DND-41 (cell line): ENCODE measurements around the gene RPL41.

Experiments used
- ATAC-seq: fragments of 200-7000 bp; cut with Tn5 transposase; 3 replicates; pipeline ENCODE4 v1.9.1; 2021; ENCODE audit warnings: low read depth; ENCODE audit not compliant: insufficient read depth
- DNase-seq: peaks from one replicate; pipeline ENCODE4 v3.0.0-alpha.2; 2020
- H2AFZ ChIP-seq: 2 replicates; pipeline ENCODE4 v1.6.0; 2012; ENCODE audit warnings: low read depth, low read length
- H3K27ac ChIP-seq: 2 replicates; pipeline ENCODE4 v1.5.1; 2012; ENCODE audit warnings: low read length, inconsistent platforms
- H3K27me3 ChIP-seq: fragments of 200-600 bp; sonication (generic); 2 replicates; pipeline ENCODE4 v1.6.0; 2012; ENCODE audit warnings: low read length, mild to moderate bottlenecking, inconsistent platforms; ENCODE audit not compliant: insufficient read depth, poor library complexity
- H3K36me3 ChIP-seq: 2 replicates; pipeline ENCODE4 v1.5.1; 2012; ENCODE audit warnings: low read length, inconsistent platforms; ENCODE audit not compliant: insufficient read depth
- H3K4me1 ChIP-seq: 2 replicates; pipeline ENCODE4 v1.5.1; 2012; ENCODE audit warnings: mild to moderate bottlenecking, low read length; ENCODE audit not compliant: insufficient read depth
- H3K4me2 ChIP-seq: 2 replicates; pipeline ENCODE4 v1.6.0; 2012; ENCODE audit warnings: mild to moderate bottlenecking, moderate library complexity, low read length, inconsistent platforms; ENCODE audit not compliant: insufficient read depth
- H3K4me3 ChIP-seq, 2 experiments: fragments of 200-600 bp in 1 of 2; shearing (Covaris generic) in 1 of 2; 2 replicates each; pipeline ENCODE4 v1.5.1; 2012 to 2016; ENCODE audit warnings: inconsistent platforms in 2 of 2, low read length in 2 of 2, mild to moderate bottlenecking in 2 of 2, low read depth in 1 of 2, moderate library complexity in 1 of 2
- H3K79me2 ChIP-seq: 2 replicates; pipeline ENCODE4 v1.6.0; 2012; ENCODE audit warnings: low read length, inconsistent platforms; ENCODE audit not compliant: insufficient read depth
- H3K9ac ChIP-seq: 2 replicates; pipeline ENCODE4 v1.6.0; 2012; ENCODE audit warnings: low read depth, mild to moderate bottlenecking, inconsistent platforms, low read length, moderate library complexity
- H3K9me3 ChIP-seq: 2 replicates; pipeline ENCODE4 v1.5.1; 2012; ENCODE audit warnings: low read length, moderate library complexity, mild to moderate bottlenecking, inconsistent platforms; ENCODE audit not compliant: insufficient read depth, severe bottlenecking
- H4K20me1 ChIP-seq: 2 replicates; pipeline ENCODE4 v1.6.0; 2012; ENCODE audit warnings: low read length; ENCODE audit not compliant: insufficient read depth
- CTCF ChIP-seq: IDR thresholded peaks from 2 replicates; pipeline ENCODE4 v1.5.1; 2012; ENCODE audit warnings: borderline replicate concordance, low read length, moderate library complexity, mild to moderate bottlenecking; ENCODE audit not compliant: poor library complexity, severe bottlenecking; ENCODE audit errors: extremely low read depth
- EZH2 ChIP-seq: IDR thresholded peaks from 3 replicates; pipeline ENCODE4 v1.6.1; 2012; ENCODE audit warnings: borderline replicate concordance, low read depth, mild to moderate bottlenecking, moderate library complexity, low read length, inconsistent platforms; ENCODE audit not compliant: severe bottlenecking

RPL41 gene

GRCh38 chr12:56129942-56130495, 13.6 kb downstream of the RPL41 start:
- ATAC-seq, result no peak
- peak overlapping the region; percentile 90 for H3K4me2 ChIP-seq
- H3K9me3 ChIP-seq, result peaks cover 6% of the 10 kb centered on the region
- no peaks in the 10 kb centered on the region for H3K27me3 ChIP-seq
- H3K4me1 ChIP-seq, result peaks cover 51% of the 10 kb centered on the region
- H3K4me3 ChIP-seq, result peak overlapping the region in 1 of 2 experiments; percentile 74; a peak in 3 of 4 replicates
- DNase-seq, result no peak
- H3K36me3 ChIP-seq, result peaks cover 41% of the 10 kb centered on the region
- peak overlapping the region; percentile 79 for H3K27ac ChIP-seq
- peaks cover 26% of the 10 kb centered on the region for H3K79me2 ChIP-seq
- H3K9ac ChIP-seq, result peak overlapping the region; percentile 66
- H4K20me1 ChIP-seq, result no peaks in the 10 kb centered on the region
- no peak overlapping the region for H2AFZ ChIP-seq
- TF ChIP-seq CTCF (no peak), EZH2 (no peak)

GRCh38 chr12:56130876-56131275, 14.4 kb downstream of the RPL41 start:
- peaks cover 26% of the 10 kb centered on the region for H3K79me2 ChIP-seq
- H2AFZ ChIP-seq, result no peak overlapping the region
- no peaks in the 10 kb centered on the region for H4K20me1 ChIP-seq
- no peak overlapping the region for H3K9ac ChIP-seq
- peaks cover 6% of the 10 kb centered on the region for H3K9me3 ChIP-seq
- no peak overlapping the region for H3K4me3 ChIP-seq
- no peaks in the 10 kb centered on the region for H3K27me3 ChIP-seq
- H3K27ac ChIP-seq, result no peak overlapping the region
- no peak for DNase-seq
- H3K36me3 ChIP-seq, result peaks cover 41% of the 10 kb centered on the region
- no peak overlapping the region for H3K4me2 ChIP-seq
- peaks cover 43% of the 10 kb centered on the region for H3K4me1 ChIP-seq
- no peak for TF ChIP-seq CTCF
- TF ChIP-seq EZH2, result no peak
- ATAC-seq, result no peak

GRCh38 chr12:56134897-56135296, 18.5 kb downstream of the RPL41 start:
- Histone ChIP-seq H2AFZ (no peak overlapping the region), H3K4me1 (peaks cover 6% of the 10 kb centered on the region), H3K9me3 (peaks cover 6% of the 10 kb centered on the region), H3K4me3 (no peak overlapping the region), H3K79me2 (peaks cover 11% of the 10 kb centered on the region), H3K27ac (no peak overlapping the region), H3K9ac (no peak overlapping the region), H4K20me1 (no peaks in the 10 kb centered on the region), H3K36me3 (peaks cover 76% of the 10 kb centered on the region), H3K27me3 (no peaks in the 10 kb centered on the region), H3K4me2 (no peak overlapping the region)
- no peak for ATAC-seq
- TF ChIP-seq EZH2 (no peak), CTCF (no peak)
- DNase-seq, result no peak
